DMS114 treated with DMSO at 0.1 percent for 48 hours (cell line): ENCODE data around the gene RPL22.

Source experiments
- DNase-seq: peaks from one replicate; lab custom pipeline; 2025; ENCODE audit not compliant: unreplicated experiment; lab: John Stamatoyannopoulos, UW

The RPL22 gene

DNA sequence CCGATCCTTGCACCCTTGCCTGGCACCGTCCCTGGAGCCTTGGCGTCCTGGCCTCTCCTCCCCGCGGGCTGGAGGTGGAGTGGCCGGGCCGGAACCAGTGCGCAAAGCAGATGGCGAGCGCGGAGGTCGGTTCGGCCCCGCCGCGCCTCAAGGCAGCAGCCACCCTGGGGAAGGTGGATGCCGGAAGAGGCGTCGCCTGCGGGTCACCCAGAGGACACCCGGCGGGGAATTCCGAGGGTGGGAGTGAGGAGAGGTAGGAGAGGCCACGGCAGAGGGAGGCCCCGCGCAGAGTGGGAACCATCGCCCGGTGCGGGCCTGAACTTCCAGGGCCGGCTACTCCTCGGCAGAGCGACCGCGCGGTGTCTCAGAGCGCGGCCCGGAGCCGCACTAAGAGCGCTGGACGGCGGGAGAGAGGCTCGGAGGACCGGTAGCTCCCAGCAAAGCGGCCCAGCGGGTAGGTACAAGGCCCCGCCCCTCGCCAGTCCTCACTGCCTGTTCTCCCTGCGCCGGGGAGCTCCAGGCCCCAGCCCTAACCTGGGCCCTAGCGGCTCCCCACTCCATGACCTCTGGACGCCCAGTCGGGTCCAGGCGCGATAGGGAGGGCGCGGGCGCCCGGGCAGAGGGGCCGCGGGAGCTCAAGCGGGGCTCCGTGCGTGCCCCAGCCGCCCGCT lies 6.6 kb upstream of the RPL22 start, which contains the start of gene RNF207:
RNF207 (plus strand) TSS at position 271 of the 671 bp plus-strand sequence. CDS start 417 bp downstream, outside the sequence.
- no peak for DNase-seq

DNA sequence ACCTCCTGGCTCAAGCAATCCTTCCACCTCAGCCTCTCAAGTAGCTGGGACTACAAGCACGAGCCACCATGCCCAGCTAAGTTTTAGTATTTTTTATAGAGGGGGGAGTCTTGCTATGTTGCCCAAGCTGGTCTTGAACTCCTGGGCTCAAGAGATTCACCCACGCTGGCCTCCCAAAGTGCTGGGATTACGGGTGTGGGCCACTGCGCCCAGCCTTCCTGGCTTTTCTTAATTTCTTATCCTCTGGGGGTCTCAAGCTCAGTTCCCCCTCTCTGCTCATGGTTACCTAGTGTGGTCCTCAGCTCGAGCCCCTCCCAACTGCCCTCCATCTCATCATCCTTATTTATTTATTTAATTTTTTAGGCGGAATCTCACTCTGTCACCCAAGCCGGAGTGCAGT lies 2.9 kb upstream of the RPL22 start:
- no peak for DNase-seq

DNA sequence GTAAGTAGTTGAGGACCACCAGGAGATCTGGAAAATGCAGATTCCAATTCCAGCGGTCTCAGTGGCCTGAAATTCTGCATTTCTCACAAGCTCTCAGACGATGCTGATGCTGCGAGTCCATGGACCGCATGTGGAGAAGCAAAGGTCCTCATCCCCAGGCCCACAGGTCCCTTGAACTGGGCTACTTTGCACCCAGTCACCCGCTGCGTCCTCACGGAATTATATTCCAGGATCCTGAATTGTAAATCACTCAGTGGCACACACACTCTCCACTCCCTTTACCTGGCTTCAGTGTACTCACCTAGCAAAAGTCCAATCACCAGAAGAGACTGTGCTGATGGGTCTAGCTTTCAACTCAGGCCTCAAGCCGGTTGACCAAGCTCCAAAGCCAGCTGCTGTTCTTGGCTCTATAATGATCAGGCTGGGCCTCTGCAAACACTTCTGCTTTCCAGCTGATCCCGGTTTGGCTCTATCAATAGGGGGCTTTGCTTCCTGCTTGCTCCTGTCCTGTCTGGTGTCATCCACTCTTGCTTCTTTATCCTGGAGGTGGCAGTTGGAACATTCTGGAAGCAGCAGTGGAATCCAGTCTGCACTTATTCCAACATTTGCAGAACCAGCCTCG lies 904 bp upstream of the RPL22 start:
- DNase-seq: no peak

DNA sequence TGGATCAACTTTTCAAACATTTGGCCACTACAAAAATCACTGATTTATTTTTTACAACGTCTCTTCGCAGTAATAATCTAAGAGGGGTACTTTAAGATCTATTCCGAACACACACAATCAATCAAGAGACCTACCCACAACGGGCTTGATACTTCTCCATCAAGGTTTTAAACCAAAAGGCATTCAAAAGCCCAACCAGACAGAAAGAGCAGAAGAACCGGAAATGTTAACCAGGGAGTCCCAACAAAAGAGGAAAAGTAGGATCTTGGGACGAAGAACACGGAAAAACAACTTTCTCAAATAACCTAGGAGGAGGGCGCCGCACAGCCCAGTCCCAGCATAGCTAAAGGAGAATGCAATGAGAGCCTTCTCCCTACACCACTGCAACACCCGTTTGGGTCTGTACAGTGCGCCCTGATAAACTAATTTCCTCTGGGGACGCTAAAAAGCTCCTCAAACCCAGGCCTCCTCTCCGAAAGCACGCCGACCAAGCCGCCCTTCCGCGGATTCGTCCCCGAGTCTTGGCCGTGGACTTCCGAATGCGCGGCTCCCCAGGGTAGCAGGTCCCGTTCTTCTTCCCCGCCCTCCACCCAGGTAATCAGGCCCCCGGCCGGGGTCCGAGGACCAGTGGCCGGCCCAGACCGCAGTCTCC lies 623 bp downstream of the RPL22 start:
- no peak for DNase-seq

DNA sequence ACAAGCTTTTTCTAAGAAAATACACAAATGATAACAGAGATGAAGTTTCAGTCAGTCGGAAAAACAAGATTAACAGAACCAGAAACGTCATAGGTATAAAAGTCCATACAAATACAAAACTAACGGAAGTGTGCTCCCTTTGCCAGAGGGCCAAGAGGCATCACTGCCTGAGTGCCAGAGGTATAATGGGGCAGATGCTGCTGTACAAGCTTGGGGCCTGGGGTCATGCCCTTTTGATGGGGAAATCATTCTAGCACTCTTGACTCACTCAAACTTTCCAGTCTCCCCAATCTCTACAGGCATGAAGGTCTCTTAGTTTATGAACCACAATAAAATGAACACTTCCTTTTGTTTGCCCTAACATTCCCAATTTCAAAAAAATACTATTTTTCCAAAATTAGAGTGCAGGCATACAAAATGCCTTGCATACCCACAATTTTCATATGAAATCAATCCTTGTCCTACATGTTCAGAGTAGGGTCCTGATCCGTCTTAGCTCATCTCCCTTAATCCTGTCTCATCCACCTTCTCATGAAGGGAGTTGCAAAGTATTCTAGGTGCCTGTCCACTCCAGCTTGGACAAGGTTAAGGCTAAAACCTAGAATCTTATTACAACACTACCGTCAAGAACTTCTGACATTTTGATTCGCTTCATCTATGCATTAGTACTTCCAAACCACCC lies 1.5 kb downstream of the RPL22 start:
- DNase-seq: no peak

DNA sequence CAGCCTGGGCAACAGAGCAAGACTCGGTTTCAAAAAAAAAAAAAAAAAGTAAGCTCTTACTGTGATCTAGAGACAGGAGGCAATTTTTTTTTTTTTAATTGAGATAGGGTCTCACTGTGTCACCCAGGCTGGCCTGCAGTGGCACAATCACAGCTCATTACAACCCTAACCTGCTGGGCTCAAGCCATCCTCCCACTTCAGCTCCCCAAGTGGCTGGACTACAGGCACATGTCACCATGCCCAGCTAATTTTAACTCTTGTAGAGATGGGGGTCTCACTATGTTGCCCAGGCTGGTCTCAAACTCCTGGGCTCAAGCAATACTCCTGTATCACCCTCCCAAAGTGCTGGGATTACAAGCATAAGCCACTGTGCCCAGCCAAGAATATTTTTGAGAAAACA lies 7.4 kb downstream of the RPL22 start:
- DNase-seq: no peak

DNA sequence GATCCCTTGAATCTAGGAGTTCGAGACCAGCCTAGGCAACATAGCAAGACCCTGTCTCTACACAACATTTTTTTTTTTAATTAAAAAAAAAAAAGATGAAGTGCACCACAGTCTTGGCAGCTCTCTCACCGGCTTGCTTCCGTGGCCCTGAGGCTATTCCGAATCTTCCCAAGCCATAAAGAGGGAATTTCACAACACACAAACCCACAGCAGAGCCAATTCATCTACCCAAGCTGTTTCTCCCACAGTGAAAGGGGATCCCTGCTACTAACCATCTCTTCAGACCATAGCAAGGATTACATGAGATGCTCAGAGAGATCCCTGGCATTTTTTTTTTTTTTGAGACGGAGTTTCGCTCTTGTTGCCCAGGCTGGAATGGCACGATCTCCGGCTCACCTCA lies 10.9 kb downstream of the RPL22 start:
- no peak for DNase-seq

DNA sequence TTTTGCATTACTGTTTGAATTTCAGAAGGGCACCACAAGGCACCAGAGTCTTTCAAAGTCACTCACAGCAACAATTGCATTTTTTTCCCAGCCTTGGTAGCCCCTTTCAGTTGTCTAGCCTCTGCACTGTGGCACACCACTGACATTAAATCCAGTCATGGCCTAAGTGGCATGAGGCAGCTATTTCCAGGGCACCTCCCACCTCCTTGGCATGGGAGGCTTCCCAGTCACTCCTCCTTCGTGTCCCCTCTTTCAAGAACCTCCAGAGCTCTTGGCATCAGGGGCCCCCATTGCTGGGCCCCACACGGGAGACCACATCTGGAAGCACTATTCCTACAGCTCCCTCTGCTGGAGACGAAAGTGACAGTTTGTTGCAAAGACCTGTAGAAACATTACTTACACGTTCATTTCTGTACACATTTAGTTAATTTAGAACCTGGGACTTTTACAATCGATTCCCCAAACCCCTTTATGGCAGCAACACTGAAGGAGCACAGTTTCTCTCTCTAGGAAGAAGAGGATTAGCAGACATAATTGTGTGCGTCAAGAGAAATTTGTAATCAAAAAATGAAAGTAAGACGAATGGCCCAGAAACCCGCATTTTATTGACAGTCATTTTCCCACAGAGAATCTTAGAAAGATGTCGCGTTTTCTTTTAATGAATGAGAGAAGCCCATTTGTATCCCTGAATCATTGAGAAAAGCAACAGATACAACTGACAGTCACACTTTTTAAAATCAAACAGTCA lies 13.6 kb downstream of the RPL22 start:
- DNase-seq: peak; percentile 39

DNA sequence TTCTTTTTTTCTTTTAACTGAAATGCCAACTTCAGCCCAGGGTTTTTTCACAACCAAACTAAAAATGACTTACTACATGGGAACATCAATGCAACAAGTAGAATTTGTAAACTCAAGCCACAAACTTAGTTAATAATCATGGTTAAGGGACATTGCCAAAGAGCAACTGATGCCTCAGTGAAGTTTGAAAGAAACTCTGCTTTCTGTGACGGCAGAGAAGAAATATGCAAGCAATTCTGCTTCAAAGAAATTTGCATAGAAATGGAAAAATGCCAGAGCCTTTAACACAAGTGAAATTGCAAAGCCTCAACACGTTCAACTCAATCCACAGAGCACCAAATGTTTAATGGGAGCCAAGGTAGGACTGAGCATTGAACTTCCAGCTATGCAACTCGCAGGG lies 14.2 kb downstream of the RPL22 start:
- DNase-seq: no peak

DNA sequence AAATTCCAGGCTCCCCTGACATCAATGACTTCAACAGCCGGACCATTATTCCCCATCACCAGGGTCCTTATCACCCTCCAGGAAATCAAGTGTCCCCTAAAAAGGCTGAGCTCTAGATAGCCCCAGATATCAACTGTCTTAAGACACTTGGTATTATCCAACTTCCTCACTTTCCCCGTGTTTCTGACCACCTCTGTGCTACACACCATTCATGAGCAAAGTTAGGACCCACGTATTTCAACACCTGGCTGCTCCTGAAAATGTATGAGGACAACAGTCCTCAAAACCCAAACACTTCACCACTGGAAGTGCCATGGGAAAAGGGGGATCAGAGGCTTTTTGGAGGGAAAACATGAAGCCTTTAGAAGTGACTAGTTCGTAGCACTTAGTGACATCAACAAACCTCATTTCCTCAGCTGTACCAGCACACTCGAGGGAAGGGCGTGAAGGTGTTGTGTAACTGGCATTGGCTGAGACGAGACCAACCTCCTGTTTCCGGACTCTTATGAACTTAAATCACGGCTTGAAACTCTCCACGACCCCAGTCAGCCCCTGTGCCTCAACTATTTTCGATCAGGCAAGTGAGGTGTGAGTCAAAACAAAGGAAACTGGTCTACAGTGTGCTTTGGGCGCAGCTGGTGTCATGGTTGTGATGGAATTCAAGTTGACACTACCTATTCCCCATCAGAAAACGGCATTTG lies 15.2 kb downstream of the RPL22 start:
- DNase-seq: no peak

DNA sequence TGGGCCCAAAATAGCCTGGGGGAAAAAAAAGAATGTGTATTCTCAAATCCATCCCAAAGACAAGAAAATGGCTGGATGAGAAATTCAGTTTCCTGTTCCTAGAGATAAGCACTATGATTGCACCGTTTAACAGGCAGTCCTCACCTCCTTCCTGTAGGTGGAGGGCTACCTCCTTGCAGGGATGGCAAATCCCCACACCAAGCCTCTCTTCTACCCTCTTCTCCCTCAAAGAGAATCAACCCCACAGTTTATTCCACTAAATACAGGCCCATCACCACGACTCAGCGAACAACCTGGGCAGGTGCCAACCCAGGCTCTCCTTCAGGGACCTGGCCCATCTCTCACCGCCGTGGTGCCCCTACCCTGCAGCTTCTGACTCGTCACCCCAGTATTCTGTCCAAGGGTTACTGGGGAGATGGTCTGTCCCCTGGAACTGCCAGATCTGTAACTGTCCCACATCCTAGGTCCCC lies 15.8 kb downstream of the RPL22 start:
- no peak for DNase-seq

DNA sequence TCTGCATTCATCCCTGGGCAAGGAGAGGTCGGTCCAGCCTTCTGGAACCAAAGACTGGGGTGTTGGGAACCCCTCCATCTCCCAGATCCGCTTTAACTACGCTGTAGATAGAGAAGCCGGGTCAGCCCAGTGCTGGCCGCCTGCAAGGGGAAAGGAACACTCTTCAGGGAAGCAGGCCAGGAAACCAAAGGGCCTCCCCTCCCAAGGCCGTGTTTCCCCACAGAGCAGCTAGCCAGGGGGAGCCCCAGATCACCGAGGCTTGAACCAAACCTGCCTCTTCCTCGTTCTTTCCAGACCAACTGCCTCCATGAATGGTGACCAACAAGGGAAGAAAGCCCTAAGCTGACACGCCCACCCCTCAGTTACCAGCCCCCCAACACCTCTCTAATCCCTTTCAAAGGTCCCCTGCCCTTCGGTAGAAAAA lies 18.0 kb downstream of the RPL22 start:
- DNase-seq: no peak

DNA sequence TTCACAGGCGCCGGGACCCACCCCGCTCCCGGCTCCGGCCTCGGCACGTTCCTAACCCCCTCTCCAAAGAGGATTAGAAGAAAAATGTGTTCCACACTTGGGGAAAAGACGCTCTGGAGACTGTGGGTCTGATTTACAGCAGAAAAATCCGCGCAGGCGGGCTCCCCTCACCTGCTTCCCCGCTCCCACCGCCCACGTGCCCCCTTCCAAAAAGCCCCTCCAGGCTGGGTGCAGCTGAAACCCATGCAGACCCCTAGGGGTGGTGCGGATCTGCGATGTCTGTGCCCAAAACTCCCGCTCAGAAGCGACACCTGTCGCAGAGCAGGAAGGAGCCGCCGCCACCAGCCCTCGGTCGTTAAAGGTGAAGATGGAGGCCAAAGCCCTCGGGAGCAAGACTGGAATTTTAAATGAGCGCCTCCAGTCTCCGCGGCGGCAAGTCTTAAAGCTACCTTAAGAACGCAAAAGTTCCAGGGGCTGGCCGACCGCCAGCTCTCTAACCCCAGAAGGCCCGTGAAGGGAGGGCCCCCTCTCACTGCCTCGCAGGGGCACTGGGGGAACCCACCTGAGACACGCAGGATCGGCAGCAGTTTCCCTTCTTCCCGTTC lies 18.6 kb downstream of the RPL22 start:
- DNase-seq: no peak

DNA sequence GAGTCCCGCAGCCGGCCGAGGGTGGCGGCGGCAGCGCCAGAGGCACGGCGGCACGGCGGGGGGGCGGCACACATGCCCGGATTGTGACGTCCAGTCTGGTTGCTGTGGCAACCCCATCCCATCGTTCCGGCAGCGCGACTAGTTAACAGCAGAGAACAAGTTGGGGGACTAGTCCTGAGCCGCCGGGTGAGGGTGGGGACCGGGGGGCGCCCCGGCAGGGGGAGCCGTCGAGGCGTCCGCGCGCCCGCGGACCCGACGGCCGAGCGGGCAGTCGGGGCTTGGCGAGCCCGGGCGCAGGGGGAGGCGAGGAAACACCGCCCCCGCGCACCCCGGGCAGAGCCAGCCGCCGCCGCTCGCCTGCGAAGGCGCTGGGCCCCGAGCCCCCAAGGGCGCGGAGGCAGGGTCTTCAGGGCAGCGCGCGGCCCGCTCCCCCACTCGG lies 19.1 kb downstream of the RPL22 start, which contains the start of gene CHD5:
CHD5 (minus strand) TSS at position 54 of the 439 bp plus-strand sequence. CDS start 298 bp downstream, outside the sequence.
- peak; percentile 53 for DNase-seq

DNA sequence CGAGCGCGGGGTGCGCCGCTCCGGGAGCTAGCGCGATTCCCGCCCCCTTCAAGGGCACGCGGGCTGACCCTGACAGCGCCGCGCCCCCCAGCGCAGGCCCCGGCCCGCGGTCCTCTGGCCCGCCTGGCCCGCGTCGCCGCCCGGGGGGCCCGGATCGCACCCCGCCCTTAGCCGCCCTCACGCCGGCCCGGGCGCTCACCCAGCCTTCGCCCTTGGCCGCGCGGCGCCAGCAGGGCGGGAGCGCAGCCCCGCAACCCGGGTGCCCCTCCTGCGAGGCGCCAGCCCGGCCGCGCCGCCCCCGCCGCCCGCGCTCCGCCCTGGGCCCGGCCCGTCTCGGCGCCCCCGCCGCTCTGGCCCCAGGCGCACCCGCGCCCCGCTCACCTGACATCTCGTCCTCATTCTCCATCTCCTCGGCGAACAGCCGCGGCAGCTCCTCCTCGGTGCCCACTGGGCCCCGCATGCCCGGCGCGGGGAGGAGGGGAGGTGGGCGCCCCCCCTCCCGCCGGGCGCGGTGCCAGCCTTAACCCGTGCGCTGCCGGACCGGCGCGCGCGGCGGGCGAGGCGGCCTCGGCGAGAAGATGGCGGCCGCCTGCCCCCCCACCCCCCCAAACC lies 19.7 kb downstream of the RPL22 start:
- no peak for DNase-seq

DNA sequence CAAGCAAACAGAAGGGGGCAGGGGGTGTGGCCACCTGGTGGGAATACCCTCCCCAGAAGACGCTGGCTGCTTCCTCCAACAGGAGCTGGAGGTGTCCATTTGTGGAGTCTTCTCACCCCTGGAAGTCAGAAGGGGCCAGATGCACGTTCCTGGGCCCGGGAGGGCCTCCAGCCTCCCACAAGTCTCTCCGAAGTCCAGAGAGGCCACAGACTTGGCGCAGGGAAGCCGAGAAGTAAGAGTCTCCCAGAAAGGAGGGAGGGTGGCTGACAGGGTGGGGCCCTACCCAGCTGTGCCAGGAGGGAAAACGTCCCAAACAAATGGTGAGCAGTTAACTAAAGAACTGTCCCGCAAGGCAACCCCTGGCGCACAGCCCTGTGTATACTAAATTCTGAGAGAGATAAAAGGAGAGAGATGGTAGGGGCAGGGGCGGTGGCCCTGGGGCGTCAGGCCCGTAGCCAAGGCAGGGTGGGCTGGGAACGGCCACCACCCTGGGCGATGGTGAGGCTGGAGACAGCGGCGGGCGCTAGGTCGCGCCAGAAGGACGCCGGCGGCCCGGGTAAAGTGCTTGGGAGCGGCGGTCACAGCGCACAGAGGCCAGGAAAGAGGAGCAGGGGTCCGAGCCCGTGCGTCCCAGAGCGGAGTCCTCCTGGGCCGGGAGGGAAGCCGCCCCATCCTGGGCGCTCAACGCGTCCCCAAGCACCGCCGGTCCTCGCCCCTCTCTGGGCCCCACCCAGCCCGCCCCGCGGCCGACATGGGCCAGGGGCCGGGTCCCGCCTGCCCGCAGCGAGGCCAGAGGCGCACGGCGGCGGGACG lies 20.4 kb downstream of the RPL22 start:
- no peak for DNase-seq

DNA sequence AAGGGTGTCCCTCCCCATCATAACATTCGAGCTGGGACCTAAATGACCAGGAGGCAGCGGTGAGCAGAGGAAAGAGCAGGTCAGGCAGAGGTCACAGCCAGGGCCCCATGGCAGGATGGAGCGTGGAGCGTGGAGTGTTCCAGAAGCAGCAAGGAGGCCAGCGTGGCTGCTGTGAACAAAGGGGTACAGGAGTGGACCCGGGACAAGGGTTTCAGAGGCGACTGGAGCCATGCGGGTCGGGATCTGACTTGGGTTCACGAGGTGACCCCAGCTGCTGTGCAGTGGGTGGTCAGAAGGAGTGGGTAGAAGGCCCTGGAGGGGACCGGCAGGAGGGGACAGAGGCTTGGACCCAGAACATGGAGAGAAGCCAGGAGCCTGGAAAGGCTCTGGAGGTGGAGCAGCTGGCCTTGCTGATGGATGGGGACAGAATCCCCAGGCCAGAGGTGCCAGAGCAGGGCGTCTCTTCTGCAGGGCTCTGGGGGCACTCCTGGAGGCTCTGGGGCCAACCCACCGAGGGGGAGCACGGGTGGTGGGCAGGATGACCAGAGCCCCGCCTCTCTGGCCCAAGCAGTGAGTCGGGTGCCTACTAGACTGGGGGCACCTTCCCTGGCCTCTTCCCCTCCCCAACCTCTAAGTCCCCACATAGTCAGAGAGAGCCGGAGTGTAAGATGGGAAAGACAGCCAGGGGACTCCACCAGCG lies 21.6 kb downstream of the RPL22 start:
- no peak for DNase-seq

DNA sequence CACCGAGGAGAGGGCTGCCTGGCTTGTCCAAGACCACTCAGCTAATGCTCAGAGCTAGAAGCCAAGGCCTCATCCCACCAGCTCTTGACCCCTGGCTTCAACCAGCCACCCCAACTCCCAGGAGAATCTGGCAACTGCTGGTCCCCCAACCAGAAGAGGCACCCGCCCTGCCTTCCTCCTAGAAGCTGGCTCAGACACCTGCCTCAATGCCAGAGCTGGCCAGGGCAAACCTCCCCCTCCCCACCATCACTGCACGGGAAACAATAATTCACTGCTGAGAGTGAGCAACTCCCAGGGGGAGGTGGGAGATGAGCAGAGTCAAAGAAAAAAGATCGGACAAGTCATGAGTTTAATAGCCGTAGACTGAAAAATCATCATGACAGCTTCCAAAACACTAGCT lies 22.6 kb downstream of the RPL22 start:
- no peak for DNase-seq
